HFFc6 (cell line): ENCODE measurements around the gene CST3. TPM values are rescaled to one million over a fixed set of nuclear protein-coding genes. Genes with fewer than 3 reads are reported as not detected.

Source experiments
- DNase-seq: peaks from one replicate; pipeline ENCODE4 v3.0.0-alpha.2; 2018
- H3K27ac Mint-ChIP-seq: 2 replicates; pipeline ENCODE4 v1.8.0; 2020; ENCODE audit warnings: mild to moderate bottlenecking, mixed read lengths
- H3K27me3 Mint-ChIP-seq: 2 replicates; pipeline ENCODE4 v1.8.0; 2021; ENCODE audit warnings: mild to moderate bottlenecking, moderate library complexity, mixed read lengths; ENCODE audit not compliant: insufficient read depth
- H3K36me3 Mint-ChIP-seq: 2 replicates; pipeline ENCODE4 v1.8.0; 2021; ENCODE audit warnings: low read depth, mixed read lengths
- H3K4me1 Mint-ChIP-seq: 2 replicates; pipeline ENCODE4 v1.8.0; 2020; ENCODE audit warnings: low read depth, mixed read lengths
- H3K4me3 Mint-ChIP-seq: 2 replicates; pipeline ENCODE4 v1.8.0; 2020; ENCODE audit warnings: mild to moderate bottlenecking, moderate library complexity, mixed read lengths
- H3K9me3 Mint-ChIP-seq: 2 replicates; pipeline ENCODE4 v1.8.0; 2020; ENCODE audit warnings: mild to moderate bottlenecking, mixed read lengths
- CTCF ChIP-seq: fragments of 200-600 bp; sonication (generic); IDR thresholded peaks from 2 replicates; pipeline ENCODE4 v1.5.0; 2021; ENCODE audit warnings: antibody characterized with exemption, mild to moderate bottlenecking
- total RNA-seq, 6 experiments: library from RNA; stranded (reverse); fragmentation: NEBNext Ultra II Directional; extraction: Animal tissue kit (Norgen Biotek cat#: 25700); gene quantifications; 2 replicates in 1 of 6; 3 replicates in 5 of 6; pipeline ENCODE4 v1.2.3, GENCODE V29; 2021

The CST3 gene
- total RNA-seq, 6 experiments from 2014 or later, result 211 to 296 (median 234) TPM

DNA sequence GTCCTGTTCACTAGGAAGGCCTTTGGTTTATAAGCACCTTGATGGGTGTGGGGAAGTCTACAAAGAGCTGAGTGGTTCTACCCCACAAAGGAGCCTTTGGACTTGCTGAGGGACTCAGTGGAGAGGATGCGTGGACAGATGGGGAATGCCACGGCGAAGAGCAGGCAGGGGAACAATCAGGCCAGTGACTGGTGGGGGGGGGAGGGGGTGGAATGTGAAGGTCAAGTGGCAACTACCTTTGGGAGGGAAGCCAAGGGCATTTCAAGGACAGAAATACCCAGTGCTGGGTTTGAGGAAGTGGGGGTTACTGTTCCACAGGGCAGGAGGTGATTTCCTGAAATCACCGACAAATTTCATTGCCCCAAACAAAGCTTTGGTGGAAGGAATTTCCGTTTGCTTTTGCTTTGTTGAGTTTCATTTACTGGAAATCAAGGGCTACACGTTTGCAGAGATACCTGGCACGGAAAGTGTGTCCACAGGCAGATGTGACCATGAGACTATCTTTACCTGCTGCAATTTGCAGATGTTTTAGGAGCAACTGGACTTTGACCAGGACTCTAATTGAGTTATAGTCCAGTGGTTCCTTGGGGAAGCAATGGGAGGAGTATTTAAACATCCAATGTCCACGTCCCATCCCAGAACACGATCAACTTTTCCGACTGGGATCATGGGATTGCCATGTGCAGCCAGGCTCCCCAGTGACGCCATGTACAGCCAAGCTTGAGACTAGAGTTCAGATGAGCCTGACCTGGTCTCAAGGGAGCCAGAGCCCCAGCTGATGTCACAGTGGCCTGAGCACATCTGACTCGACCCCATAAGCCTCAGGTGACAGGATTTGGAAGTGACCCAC, 8.0 kb downstream of the CST3 start:
- Mint-ChIP-seq H3K4me3 (no peak overlapping the region), H3K27ac (no peak overlapping the region), H3K4me1 (peaks cover 28% of the 10 kb centered on the region), H3K36me3 (peaks cover 10% of the 10 kb centered on the region), H3K27me3 (peaks cover 1% of the 10 kb centered on the region; the same call in 1 of the 2 replicates), H3K9me3 (no peaks in the 10 kb centered on the region)
- no peak for DNase-seq
- TF ChIP-seq CTCF, result no peak

DNA sequence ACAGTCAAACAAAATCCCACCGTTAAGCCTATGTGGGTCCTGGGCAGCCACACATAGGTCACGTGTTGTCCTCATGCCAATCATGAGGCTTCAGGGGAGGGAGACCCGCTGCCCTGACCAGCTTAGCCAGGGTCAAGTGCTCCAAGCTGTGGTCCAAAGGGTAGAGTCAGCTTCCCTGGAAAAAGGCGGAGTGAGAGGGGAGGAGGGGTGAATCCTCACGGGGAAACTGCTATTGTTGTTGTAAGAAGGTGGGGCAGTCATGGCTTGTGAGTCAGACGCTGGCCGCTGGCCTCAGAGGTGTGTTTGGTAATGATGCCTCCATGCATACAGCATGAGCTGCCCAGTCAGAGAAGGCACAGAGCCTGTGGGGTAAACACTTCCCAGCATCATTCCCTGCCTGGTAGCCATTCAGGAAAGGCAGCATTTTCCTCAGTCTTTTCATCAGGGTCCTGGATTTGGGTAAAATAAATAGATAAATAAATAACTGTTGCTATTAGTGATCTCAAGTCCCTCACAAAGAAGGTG, 8.7 kb downstream of the CST3 start:
- H3K36me3 Mint-ChIP-seq, result peaks cover 6% of the 10 kb centered on the region; the same call in 1 of the 2 replicates
- peak; percentile 39 for DNase-seq
- peaks cover 31% of the 10 kb centered on the region for H3K4me1 Mint-ChIP-seq
- H3K27ac Mint-ChIP-seq, result no peak overlapping the region
- H3K27me3 Mint-ChIP-seq, result peaks cover 1% of the 10 kb centered on the region; the same call in 1 of the 2 replicates
- no peak for TF ChIP-seq CTCF
- H3K9me3 Mint-ChIP-seq, result no peaks in the 10 kb centered on the region
- no peak overlapping the region for H3K4me3 Mint-ChIP-seq

DNA sequence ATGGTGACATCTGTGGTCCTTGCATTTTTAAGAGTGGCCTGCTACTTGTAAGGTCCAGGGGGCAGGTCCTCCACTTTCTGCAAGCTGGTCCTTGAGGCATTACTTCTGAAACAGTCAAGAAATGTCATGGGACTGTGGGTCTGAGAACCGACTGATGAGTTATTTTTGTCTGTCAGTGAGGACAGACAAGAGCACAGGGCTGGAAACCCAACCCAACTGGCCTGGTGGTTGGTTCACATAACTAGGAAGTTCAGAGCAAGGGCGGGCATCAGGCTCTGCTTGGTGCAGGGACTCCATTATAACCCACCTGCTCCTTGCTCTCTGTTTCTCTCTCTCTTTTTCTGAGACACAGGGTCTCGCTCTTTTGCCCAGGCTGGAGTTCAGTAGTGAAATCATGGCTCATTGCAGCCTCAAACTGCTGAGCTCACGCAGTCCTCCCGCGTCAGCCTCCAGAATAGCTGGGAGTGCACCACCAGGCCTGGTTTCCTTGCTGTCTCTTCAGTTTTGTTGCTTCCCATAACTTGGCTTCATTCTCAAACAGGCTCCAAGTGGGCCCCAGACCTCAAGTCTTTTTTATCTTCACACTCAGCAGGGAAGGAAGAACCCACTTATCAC, 9.2 kb downstream of the CST3 start:
- H3K27me3 Mint-ChIP-seq, result peaks cover 1% of the 10 kb centered on the region; the same call in 1 of the 2 replicates
- no peak for TF ChIP-seq CTCF
- H3K9me3 Mint-ChIP-seq, result no peaks in the 10 kb centered on the region
- H3K4me3 Mint-ChIP-seq, result no peak overlapping the region
- H3K27ac Mint-ChIP-seq, result no peak overlapping the region
- H3K36me3 Mint-ChIP-seq, result peaks cover 3% of the 10 kb centered on the region; the same call in 1 of the 2 replicates
- peaks cover 37% of the 10 kb centered on the region for H3K4me1 Mint-ChIP-seq
- DNase-seq, result no peak

DNA sequence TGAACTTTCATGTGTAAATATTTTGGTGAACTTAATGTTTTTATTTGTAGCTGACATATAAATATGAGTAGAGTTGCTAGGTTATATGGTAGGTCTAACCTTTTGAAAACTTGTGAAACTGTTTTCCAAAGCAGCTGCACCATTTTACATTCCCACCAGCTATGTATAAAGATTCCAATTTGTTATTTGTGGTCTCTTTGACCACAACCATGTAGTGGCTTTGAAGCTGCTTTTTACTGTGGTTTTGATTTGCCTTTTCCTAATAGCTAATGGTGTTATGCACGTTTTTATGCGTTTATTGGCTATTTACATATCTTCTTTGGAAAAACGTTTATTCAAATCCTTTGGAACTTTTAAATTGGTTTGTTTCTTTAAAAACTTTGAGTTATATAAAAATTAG, 10.3 kb downstream of the CST3 start:
- peaks cover 1% of the 10 kb centered on the region; the same call in 1 of the 2 replicates for H3K27me3 Mint-ChIP-seq
- no peaks in the 10 kb centered on the region for H3K9me3 Mint-ChIP-seq
- TF ChIP-seq CTCF, result no peak
- no peak overlapping the region for H3K4me3 Mint-ChIP-seq
- no peak overlapping the region for H3K27ac Mint-ChIP-seq
- peaks cover 46% of the 10 kb centered on the region for H3K4me1 Mint-ChIP-seq
- no peaks in the 10 kb centered on the region for H3K36me3 Mint-ChIP-seq
- no peak for DNase-seq

GRCh38 chr20:23626040-23626620, 11.6 kb downstream of the CST3 start:
- peaks cover 51% of the 10 kb centered on the region for H3K4me1 Mint-ChIP-seq

More at GRCh38 chr20:23626040-23626620, 11.6 kb downstream of the CST3 start:
- Mint-ChIP-seq H3K4me3 (no peak overlapping the region), H3K9me3 (no peaks in the 10 kb centered on the region), H3K27ac (no peak overlapping the region), H3K36me3 (no peaks in the 10 kb centered on the region), H3K27me3 (peaks cover 5% of the 10 kb centered on the region; the same call in 1 of the 2 replicates)
- DNase-seq, result no peak
- no peak for TF ChIP-seq CTCF
